AG09319 (cell line): ENCODE data around the gene PRIMPOL.

Experiments
- DNase-seq: peaks from one replicate; pipeline ENCODE4 v3.0.0-alpha.2; 2010; ENCODE audit warnings: low read depth; ENCODE audit errors: extremely low read depth
- TF ChIP-seq, protein P1 (sequence below): IDR thresholded peaks from 2 replicates; pipeline ENCODE4 v1.5.1; 2011; ENCODE audit warnings: low read depth, mild to moderate bottlenecking, inconsistent platforms, low read length, moderate library complexity

PRIMPOL gene

DNA sequence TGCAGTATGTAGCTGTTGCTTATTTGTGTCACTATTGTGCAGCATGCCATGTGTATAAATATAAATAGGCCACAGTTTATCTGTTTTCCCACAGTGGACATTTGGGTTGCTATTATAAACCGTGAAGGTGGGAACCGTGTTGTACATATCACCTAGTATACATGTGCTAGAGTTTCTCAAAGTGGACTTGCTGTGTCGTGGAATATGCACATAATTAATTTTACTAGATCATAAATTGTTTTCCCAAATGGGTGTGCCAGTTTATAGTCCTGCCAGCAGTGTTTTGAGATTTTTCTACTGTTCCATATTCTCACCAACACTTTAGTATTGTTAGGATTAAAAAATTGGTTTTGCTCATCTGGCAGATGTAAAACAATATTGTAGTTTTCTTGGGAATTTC lies 38.5 kb downstream of the PRIMPOL start:
- TF ChIP-seq, protein P1, sequence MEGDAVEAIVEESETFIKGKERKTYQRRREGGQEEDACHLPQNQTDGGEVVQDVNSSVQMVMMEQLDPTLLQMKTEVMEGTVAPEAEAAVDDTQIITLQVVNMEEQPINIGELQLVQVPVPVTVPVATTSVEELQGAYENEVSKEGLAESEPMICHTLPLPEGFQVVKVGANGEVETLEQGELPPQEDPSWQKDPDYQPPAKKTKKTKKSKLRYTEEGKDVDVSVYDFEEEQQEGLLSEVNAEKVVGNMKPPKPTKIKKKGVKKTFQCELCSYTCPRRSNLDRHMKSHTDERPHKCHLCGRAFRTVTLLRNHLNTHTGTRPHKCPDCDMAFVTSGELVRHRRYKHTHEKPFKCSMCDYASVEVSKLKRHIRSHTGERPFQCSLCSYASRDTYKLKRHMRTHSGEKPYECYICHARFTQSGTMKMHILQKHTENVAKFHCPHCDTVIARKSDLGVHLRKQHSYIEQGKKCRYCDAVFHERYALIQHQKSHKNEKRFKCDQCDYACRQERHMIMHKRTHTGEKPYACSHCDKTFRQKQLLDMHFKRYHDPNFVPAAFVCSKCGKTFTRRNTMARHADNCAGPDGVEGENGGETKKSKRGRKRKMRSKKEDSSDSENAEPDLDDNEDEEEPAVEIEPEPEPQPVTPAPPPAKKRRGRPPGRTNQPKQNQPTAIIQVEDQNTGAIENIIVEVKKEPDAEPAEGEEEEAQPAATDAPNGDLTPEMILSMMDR, result no peak
- DNase-seq, result no peak

GRCh38 chr4:184688447-184688846 lies 38.9 kb downstream of the PRIMPOL start:
- TF ChIP-seq, protein P1, result no peak
- peak; percentile 38 for DNase-seq

DNA sequence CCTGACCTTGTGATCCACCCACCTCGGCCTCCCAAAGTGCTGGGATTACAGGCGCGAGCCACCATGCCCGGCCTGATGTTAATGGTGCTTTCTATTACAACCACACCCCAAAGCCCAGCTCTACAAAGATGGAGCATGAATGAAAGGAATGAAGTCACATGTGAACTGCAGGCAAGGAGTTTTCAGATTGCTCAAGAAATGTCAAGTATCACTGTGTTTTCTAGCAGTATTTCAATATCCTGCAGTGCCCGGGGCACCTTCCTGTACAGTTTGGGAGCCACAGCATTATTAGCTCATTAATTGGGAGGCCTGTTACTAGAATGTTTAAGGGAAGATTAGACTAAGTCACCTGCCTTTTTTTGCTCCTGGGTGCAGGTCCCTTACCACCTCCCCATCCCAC lies 40.1 kb downstream of the PRIMPOL start:
- DNase-seq, result no peak

GRCh38 chr4:184693056-184693455 lies 43.5 kb downstream of the PRIMPOL start:
- DNase-seq, result peak; percentile 4
- TF ChIP-seq, protein P1, result no peak

More for the DNA sequence above, 40.1 kb downstream of the PRIMPOL start:
- TF ChIP-seq, protein P1, result no peak

DNA sequence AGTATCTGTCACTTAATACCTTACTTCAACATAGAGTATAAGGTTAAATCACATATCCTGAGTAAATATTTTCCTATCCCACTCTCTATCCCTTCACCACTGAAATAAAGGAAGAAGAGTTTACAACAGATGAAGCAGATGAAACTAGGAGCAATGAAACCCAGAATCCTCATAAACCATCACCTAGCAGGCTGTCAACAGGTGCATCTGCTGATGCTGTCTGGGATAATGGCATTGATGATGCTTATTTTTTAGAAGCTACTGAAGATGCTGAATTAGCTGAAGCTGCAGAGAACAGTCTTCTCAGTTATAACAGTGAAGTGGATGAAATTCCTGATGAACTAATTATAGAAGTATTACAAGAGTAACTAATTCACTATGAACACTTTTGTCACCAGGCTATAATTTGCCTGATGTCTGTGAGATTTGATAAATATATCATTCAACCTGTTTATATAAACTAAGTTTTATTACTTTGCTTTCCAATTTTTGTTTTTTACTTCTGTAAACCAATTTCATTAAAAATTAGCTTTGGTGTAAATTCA lies 44.9 kb downstream of the PRIMPOL start:
- DNase-seq, result no peak
- TF ChIP-seq, protein P1, result no peak

DNA sequence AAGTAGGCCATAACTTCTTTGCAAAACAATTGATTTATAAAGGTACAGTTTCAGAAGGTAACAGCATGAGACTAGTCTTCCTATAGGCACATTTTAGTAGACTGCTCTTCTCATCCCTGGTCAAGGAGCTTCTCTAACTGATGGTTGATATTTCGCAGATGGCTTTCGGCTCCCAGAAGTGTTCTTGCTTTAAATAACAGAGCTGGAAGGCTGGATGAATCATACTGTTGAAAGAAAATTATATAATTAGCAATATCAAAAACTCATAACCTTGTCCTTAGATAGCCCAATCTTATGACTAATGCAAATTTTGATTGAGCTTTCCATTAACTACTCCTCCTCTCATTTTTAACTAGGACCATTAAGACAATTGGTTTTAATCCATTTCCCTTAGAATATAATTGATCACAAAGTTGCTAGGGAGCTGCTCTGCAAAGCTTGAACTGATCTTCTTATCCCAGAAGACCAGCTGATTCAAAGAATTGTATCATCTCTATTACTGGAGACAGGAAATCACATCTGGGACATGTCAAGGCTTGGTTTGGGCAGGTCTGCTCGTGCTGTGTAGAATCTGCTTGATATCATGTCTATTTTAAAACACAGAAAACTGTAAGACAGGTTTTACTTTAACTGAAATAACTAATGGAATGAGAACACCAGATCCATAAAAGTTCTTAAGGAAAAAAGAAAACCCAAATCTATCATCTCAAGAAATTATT lies 45.8 kb downstream of the PRIMPOL start:
- DNase-seq, result no peak
- TF ChIP-seq, protein P1, result no peak

DNA sequence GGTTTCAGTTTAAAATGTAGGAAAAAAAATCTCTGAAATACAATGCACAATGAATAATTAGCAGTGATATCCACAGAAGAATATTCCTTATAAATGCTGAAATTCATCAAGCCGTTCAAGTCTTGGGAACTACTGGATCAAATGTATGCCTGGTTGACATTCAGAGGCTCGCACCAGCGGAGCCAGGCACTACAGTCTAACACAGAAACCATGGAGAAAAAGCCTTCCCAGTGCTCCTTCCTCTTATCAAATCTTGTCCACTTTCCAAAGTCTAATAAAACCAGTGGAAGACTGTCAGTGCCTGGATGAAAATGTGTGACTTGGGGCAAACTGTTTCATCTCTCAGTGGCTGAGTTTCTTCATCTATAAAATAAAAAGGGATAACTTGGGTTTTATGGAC lies 48.4 kb downstream of the PRIMPOL start:
- TF ChIP-seq, protein P1, result no peak
- DNase-seq, result no peak
